WERI-Rb-1 (cell line): ENCODE measurements around the gene SLC12A6.

Experiments used
- DNase-seq: peaks from one replicate; pipeline ENCODE4 v3.0.0-alpha.2; 2020
- H3K27ac ChIP-seq: fragments of 250-450 bp; sonication (Bioruptor Pico); 2 replicates; pipeline ENCODE4 v1.5.1; 2020; ENCODE audit warnings: mild to moderate bottlenecking, moderate library complexity
- H3K27me3 ChIP-seq: fragments of 250-450 bp; sonication (Bioruptor Pico); 2 replicates; pipeline ENCODE4 v1.5.1; 2021; ENCODE audit warnings: mild to moderate bottlenecking, low read depth, moderate library complexity; ENCODE audit not compliant: insufficient read depth, severe bottlenecking
- H3K36me3 ChIP-seq: fragments of 250-450 bp; sonication (Bioruptor Pico); 2 replicates; pipeline ENCODE4 v1.5.1; 2020; ENCODE audit warnings: mild to moderate bottlenecking, moderate library complexity
- H3K4me3 ChIP-seq: 2 replicates; pipeline ENCODE4 v1.5.1; 2011; ENCODE audit warnings: low read depth, mild to moderate bottlenecking, control low read depth, low read length
- H3K9me3 ChIP-seq: fragments of 250-450 bp; sonication (Bioruptor Pico); 2 replicates; pipeline ENCODE4 v1.5.1; 2021; ENCODE audit warnings: mild to moderate bottlenecking, moderate library complexity; ENCODE audit not compliant: severe bottlenecking
- TF ChIP-seq, protein P1 (sequence below): IDR thresholded peaks from 2 replicates; pipeline ENCODE4 v1.5.1; 2011; ENCODE audit warnings: low read depth, mild to moderate bottlenecking, control low read depth, inconsistent platforms, low read length

SLC12A6 gene

DNA sequence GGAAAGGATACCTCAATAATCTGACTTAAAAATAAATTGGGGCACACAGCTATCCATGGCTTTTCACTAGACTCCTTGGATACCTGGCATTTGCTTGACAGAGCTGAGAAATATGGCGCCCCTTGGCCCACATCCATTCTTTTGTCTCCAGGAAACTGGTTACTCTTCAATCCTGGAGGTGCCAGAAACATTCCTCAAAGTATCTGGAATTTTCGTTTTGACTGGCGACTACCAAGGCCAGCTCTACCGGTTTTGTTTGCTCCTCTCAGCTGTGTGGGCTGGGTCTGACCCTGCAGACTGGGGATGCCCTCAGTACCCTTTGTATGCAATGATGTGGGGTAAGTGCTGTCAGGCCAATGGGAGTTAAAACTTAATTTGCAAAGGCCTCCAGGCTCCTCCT lies 154.6 kb downstream of the SLC12A6 start:
- Histone ChIP-seq H3K4me3 (no peak overlapping the region), H3K9me3 (no peaks in the 10 kb centered on the region), H3K27me3 (no peaks in the 10 kb centered on the region), H3K36me3 (peaks cover 8% of the 10 kb centered on the region; the same call in 1 of the 2 replicates), H3K27ac (no peak overlapping the region)
- TF ChIP-seq, protein P1, sequence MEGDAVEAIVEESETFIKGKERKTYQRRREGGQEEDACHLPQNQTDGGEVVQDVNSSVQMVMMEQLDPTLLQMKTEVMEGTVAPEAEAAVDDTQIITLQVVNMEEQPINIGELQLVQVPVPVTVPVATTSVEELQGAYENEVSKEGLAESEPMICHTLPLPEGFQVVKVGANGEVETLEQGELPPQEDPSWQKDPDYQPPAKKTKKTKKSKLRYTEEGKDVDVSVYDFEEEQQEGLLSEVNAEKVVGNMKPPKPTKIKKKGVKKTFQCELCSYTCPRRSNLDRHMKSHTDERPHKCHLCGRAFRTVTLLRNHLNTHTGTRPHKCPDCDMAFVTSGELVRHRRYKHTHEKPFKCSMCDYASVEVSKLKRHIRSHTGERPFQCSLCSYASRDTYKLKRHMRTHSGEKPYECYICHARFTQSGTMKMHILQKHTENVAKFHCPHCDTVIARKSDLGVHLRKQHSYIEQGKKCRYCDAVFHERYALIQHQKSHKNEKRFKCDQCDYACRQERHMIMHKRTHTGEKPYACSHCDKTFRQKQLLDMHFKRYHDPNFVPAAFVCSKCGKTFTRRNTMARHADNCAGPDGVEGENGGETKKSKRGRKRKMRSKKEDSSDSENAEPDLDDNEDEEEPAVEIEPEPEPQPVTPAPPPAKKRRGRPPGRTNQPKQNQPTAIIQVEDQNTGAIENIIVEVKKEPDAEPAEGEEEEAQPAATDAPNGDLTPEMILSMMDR, result no peak
- DNase-seq, result no peak
